Body of pancreas (tissue), 4 donors: Measurements from ENCODE around the gene ATRNL1. TPM values are rescaled to one million over a fixed set of nuclear protein-coding genes. Genes with fewer than 3 reads are reported as not detected.

Experiments used
- ATAC-seq: fragments of 150-250 bp; one replicate; pipeline ENCODE4 v1.9.1; 2016
- DNase-seq, 4 donors: peaks; one replicate each; pipeline ENCODE4 v3.0.0-alpha.2; 2019
- H3K27ac ChIP-seq, 4 donors: fragments of 200-600 bp; sonication (generic); 1 replicate in 3 of 4; 2 replicates in 1 of 4; pipeline versions ENCODE4 v1.5.1 to v1.6.1; 2016 to 2019; ENCODE audit warnings: mild to moderate bottlenecking in 1 of 4, mixed read lengths in 1 of 4, moderate library complexity in 1 of 4
- H3K27me3 ChIP-seq, 2 donors: fragments of 200-600 bp; sonication (generic); one replicate each; pipeline ENCODE4 v1.6.0; 2016; ENCODE audit warnings: mild to moderate bottlenecking in 1 of 2
- H3K36me3 ChIP-seq, 2 donors: fragments of 200-600 bp; sonication (generic); replicated peaks in 1 of 2; 2 replicates each; pipeline ENCODE4 v1.5.1; 2016; ENCODE audit warnings: low read depth in 2 of 2; ENCODE audit not compliant: insufficient read depth in 1 of 2
- H3K4me1 ChIP-seq: fragments of 200-600 bp; sonication (generic); one replicate; pipeline ENCODE4 v1.6.0; 2016
- H3K4me3 ChIP-seq, 2 donors: fragments of 200-600 bp; sonication (generic); 1 replicate in 1 of 2; 2 replicates in 1 of 2; pipeline ENCODE4 v1.5.1; 2016 to 2019
- H3K9me3 ChIP-seq, 3 donors: fragments of 200-600 bp; sonication (generic); 1 replicate in 2 of 3; 2 replicates in 1 of 3; pipeline ENCODE4 v1.5.1; 2016
- CTCF ChIP-seq, 7 experiments: fragments of 450-650 bp in 4 of 7; fragments of 200-600 bp in 3 of 7; sonication (generic) in 3 of 7; IDR thresholded peaks; one replicate each; pipeline ENCODE4 v1.5.1; 2016 to 2019; ENCODE audit warnings: antibody characterized with exemption in 7 of 7
- POLR2A ChIP-seq, 3 donors: fragments of 450-650 bp; IDR thresholded peaks; one replicate each; pipeline ENCODE4 v1.6.1; 2016; ENCODE audit warnings: antibody characterized with exemption in 3 of 3, mild to moderate bottlenecking in 2 of 3
- WGBS, 2 donors: methylation state at CpG; one replicate each; pipeline ENCODE4 v1.1.5; 2017; 5-methylcytosine and 5-hydroxymethylcytosine counted together
- intact Hi-C: fragments of 100-400 bp; cut with DNase I; formaldehyde crosslinking; loops from one replicate; pipeline ENCODE4 v1.15.1; 2023
- total RNA-seq, 2 donors: library from RNA; depleted of rRNA; stranded (reverse); fragments of >200 nt; gene quantifications; one replicate each; pipeline ENCODE4 v1.1.0, GENCODE V29; 2016

ATRNL1 gene
- total RNA-seq, 2 donors from 2014 or later, result 3.0 to 6.5 TPM

GRCh38 chr10:115649217-115649616 is 556.1 kb downstream of the ATRNL1 start:
- whole genome bisulfite sequencing, 2 donors, result 74 to 78% methylated on average over 3 of the region's 3 CpGs
- Histone ChIP-seq H3K36me3 (no peaks in the 10 kb centered on the region), H3K9me3 (no peaks in the 10 kb centered on the region), H3K4me1 (no peaks in the 10 kb centered on the region), H3K27ac (no peak overlapping the region), H3K4me3 (no peak overlapping the region), H3K27me3 (no peaks in the 10 kb centered on the region)
- DNase-seq (no peak), ATAC-seq (no peak)
- intact Hi-C loops, result no loop called here
- TF ChIP-seq CTCF (IDR thresholded peaks at IDR 0.05), result no peak

- no peak overlapping the region for H3K27ac ChIP-seq
- 32 to 33% methylated on average over 1 of the region's 1 CpG for WGBS, 2 donors
- ATAC-seq (no peak), DNase-seq (no peak)
- intact Hi-C loops, result no loop called here
- H3K36me3 ChIP-seq, result no peaks in the 10 kb centered on the region
- no peaks in the 10 kb centered on the region for H3K27me3 ChIP-seq
- no peak overlapping the region for H3K4me3 ChIP-seq
- H3K9me3 ChIP-seq, result no peaks in the 10 kb centered on the region
- no peak for TF ChIP-seq POLR2A (IDR thresholded peaks at IDR 0.05)
- TF ChIP-seq CTCF (IDR thresholded peaks at IDR 0.05), result no peak
- H3K4me1 ChIP-seq, result no peaks in the 10 kb centered on the region
Observed at GRCh38 chr10:115653473-115653872, 560.3 kb downstream of the ATRNL1 start.

DNA sequence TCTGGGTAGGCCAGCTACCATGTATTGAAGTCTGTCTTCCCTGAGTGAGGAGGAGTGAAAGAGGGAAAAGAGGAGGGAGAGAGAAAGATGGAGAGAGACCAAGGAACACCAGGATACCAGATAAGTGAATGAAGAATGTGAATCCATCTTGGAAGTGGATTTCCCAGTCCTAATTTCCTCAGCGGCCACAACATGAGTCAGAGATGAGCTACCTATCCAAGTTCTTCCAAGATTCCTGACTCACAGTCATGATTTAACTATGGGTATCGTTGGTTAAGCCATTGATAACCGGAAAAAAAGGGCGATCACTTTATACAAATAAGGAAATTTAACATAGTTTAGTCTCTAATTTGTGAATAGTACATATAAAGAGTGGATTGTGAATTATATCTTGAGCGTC is 561.8 kb downstream of the ATRNL1 start:
- TF ChIP-seq POLR2A (IDR thresholded peaks at IDR 0.05) (no peak), CTCF (IDR thresholded peaks at IDR 0.05) (no peak)
- Histone ChIP-seq H3K4me1 (no peaks in the 10 kb centered on the region), H3K36me3 (no peaks in the 10 kb centered on the region), H3K9me3 (no peaks in the 10 kb centered on the region), H3K27ac (no peak overlapping the region), H3K4me3 (no peak overlapping the region), H3K27me3 (no peaks in the 10 kb centered on the region)
- ATAC-seq (no peak), DNase-seq (no peak)
- intact Hi-C loops, result no loop called here
- WGBS, 2 donors, result 92 to 93% methylated on average over 5 of the region's 5 CpGs

DNA sequence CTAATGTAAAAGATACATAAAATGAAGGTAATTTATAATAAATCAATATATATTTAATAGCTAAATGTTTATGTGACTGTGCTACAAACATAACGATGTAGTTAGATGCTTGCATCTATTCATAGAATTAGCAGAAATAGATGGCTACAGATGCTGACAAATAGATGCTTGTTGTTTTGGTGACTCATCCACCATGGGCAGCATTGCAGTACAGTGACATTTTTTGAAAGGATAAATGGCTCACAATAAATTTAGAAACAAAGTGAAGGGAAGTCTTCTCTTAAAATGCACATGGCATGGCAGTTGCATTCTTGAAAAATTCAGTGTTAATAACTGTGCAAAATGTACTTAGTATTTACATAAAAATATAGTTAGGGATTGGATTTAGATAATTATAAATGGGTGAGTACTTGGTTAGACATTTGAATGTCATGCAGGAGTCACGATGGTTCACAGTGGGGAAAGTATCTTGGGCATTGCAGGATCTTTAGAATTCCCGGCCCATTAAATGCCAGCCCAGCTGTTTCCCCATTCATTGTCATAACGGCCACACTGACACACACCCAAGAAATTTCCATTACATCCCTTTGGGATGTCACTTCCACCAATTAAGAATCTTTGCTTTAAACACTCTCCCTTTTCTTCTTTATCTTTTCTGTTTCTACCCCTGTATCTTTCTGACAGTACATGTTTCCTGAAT is 564.1 kb downstream of the ATRNL1 start:
- Histone ChIP-seq H3K36me3 (no peaks in the 10 kb centered on the region), H3K4me1 (no peaks in the 10 kb centered on the region), H3K27ac (no peak overlapping the region), H3K9me3 (no peaks in the 10 kb centered on the region), H3K27me3 (no peaks in the 10 kb centered on the region), H3K4me3 (no peak overlapping the region)
- WGBS, 2 donors, result 78% methylated on average over 4 of the region's 4 CpGs
- no peak for TF ChIP-seq CTCF (IDR thresholded peaks at IDR 0.05)
- TF ChIP-seq POLR2A (IDR thresholded peaks at IDR 0.05), result no peak
- ATAC-seq, result no peak
- no peak for DNase-seq
- intact Hi-C loops, result no loop called here

- Histone ChIP-seq H3K9me3 (no peaks in the 10 kb centered on the region), H3K36me3 (no peaks in the 10 kb centered on the region), H3K4me1 (no peaks in the 10 kb centered on the region), H3K27me3 (no peaks in the 10 kb centered on the region), H3K4me3 (no peak overlapping the region), H3K27ac (no peak overlapping the region)
- ATAC-seq (no peak), DNase-seq (no peak)
- no peak for TF ChIP-seq POLR2A (IDR thresholded peaks at IDR 0.05)
- TF ChIP-seq CTCF (IDR thresholded peaks at IDR 0.05), result no peak
- 63 to 82% methylated on average over 3 of the region's 3 CpGs for WGBS, 2 donors
- intact Hi-C loops, result no loop called here
Observed at GRCh38 chr10:115659616-115660015, 566.5 kb downstream of the ATRNL1 start.
